ENCODE data around the gene TUBGCP2.

Gene TUBGCP2

GRCh38 chr10:133259602-133259989 lies 49.1 kb downstream of the TUBGCP2 start:
- TF ChIP-seq CTCF (IDR thresholded peaks at IDR 0.05; ENCODE audit: low read depth, low read length) = no peak
- no peak overlapping the region for H3K4me3 ChIP-seq (replicated peaks in 1 of 2; ENCODE audit: low read depth in 2 of 2, low read length in 2 of 2)

GRCh38 chr10:133258818-133259601 lies 49.7 kb downstream of the TUBGCP2 start:
- no peak overlapping the region for H3K4me3 ChIP-seq (replicated peaks in 1 of 2; ENCODE audit: low read depth in 2 of 2, low read length in 2 of 2)

More at GRCh38 chr10:133259602-133259989, 49.1 kb downstream of the TUBGCP2 start:
- DNase-seq (ENCODE audit: low read depth in 2 of 2) = no peak

GRCh38 chr10:133258066-133258817 lies 50.4 kb downstream of the TUBGCP2 start:
- no peak overlapping the region for H3K4me3 ChIP-seq (replicated peaks in 1 of 2; ENCODE audit: low read depth in 2 of 2, low read length in 2 of 2)
- DNase-seq (ENCODE audit: low read depth in 2 of 2) = no peak
- no peak for TF ChIP-seq CTCF (IDR thresholded peaks at IDR 0.05; ENCODE audit: low read depth, low read length)

More at GRCh38 chr10:133258818-133259601, 49.7 kb downstream of the TUBGCP2 start:
- TF ChIP-seq CTCF (IDR thresholded peaks at IDR 0.05; ENCODE audit: low read depth, low read length) = no peak
- DNase-seq (ENCODE audit: low read depth in 2 of 2) = peak; percentile 99 to 100

GRCh38 chr10:133257489-133258065 lies 51.1 kb downstream of the TUBGCP2 start:
- DNase-seq (ENCODE audit: low read depth in 2 of 2) = peak; percentile 49 to 53
- peak; percentile 49 for TF ChIP-seq CTCF (IDR thresholded peaks at IDR 0.05; ENCODE audit: low read depth, low read length)
- no peak overlapping the region for H3K4me3 ChIP-seq (replicated peaks in 1 of 2; ENCODE audit: low read depth in 2 of 2, low read length in 2 of 2)

GRCh38 chr10:133255323-133255722 lies 53.3 kb downstream of the TUBGCP2 start:
- DNase-seq (ENCODE audit: low read depth in 2 of 2) = no peak
- no peak for TF ChIP-seq CTCF (IDR thresholded peaks at IDR 0.05; ENCODE audit: low read depth, low read length)

GRCh38 chr10:133254421-133255120 lies 54.1 kb downstream of the TUBGCP2 start:
- no peak overlapping the region for H3K4me3 ChIP-seq (replicated peaks in 1 of 2; ENCODE audit: low read depth in 2 of 2, low read length in 2 of 2)
- no peak for TF ChIP-seq CTCF (IDR thresholded peaks at IDR 0.05; ENCODE audit: low read depth, low read length)
- DNase-seq (ENCODE audit: low read depth in 2 of 2) = no peak

More at GRCh38 chr10:133255323-133255722, 53.3 kb downstream of the TUBGCP2 start:
- no peak overlapping the region for H3K4me3 ChIP-seq (replicated peaks in 1 of 2; ENCODE audit: low read depth in 2 of 2, low read length in 2 of 2)
